ENCODE measurements around the gene RRP1.

RRP1 gene

DNA sequence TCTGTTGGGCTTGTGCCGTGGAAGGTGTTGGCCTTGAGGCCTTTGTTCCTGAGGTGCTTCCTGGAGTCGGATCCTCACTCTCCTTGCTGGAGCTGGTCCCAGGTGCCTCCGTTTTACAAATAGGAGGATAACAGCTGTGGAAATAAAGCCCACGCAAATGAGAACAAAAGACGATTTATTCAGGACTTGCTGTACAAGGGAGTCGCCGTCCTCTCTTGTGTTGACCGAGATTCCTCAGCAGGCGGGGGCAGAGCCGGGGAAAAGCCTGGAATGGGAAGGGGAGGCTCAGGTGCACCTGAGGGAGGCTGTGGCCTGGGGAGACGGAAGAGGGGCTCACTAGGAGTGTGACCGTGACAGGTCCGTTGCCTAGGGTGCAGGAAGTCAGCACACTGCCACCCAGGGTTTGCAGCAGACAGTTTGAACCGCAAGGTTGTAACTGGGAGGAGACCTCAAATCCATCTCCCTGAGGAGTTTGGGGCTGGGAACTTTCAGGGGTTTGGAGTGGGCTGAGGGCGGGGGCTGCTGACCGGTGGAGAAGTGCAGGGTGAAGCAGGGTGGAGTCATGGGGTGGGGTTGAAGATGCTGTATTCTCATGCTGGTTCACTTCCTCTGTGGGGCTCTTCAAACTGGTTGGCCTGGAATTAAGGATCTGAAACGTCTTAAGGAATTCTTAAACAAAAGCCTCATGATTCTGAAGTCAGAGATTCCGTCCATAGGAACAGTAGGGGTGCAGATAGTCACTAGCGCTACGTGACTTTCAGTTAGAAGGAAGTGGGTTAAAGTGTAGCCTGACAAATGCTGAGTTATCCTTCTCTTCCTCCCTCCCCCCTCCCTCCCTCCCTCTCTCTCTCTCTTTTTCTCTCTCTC is 10.7 kb upstream of the RRP1 start:
- no peak for DNase-seq

DNA sequence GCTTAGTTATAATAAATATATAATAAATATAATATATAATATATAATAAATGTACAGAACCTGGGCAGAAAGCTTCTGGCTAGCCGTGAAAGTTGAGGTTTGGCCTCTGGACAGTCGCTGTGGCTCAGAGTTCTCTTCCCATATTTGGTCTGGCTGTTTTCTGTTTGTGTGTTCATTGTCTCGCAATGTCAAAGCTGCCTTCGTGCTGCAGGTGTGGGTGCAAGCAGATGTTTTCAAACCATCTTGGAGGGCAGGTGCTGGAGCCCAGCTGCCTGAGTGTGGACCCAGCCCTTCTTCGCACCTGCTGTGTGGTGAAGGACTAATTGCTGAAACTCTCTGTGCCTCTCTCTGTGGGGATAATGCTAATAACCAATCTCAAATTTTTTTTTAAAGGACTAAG is 9.7 kb upstream of the RRP1 start:
- DNase-seq, result no peak

DNA sequence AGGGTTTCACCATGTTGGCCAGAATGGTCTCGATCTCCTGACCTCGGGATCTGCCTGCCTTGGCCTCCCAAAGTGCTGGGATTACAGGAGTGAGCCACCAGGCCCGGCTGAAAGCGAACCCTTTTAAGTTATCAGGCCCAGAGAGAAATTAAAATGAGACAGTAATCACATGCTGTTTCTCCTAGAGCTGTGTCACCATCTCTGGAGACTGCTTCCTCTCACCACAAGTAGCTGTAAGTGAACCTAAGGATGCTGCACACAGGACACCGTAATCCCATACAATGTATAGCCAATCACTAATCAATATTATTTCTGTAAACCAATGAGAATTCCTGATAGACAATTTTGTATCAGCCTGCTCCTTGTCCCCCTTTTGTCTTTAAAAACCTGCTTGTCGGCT is 7.5 kb upstream of the RRP1 start:
- no peak for DNase-seq

DNA sequence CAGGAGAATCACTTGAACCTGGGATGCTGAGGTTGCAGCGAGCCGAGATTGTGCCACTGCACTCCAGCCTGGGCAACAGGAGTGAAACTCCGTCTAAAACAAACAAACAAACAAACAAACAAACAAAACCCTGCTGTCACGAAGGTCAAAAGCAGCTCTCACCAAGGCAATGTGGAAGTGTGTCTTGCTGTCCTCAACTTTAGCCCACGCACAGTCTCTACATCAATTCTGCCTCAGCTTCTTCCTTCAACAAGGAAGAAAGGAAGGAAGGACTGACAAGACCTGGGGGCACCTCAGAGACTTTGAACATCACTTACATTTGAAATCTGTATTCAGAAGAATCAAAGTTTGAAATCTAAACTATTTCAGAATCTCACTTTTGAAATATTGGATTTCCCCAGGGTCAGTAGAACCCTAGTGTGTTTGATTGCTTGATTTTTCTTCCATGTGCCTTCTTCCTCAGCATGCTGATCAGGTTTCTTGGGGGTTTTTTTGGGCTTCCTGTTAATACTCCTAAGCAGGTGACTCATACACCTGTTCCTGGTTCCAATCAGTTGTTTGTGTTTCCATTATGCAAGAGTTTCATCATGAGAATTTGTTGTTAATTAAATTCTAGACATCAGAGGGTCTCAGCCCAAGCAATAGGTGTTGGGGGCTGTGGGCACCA is 6.8 kb upstream of the RRP1 start:
- DNase-seq, result no peak

DNA sequence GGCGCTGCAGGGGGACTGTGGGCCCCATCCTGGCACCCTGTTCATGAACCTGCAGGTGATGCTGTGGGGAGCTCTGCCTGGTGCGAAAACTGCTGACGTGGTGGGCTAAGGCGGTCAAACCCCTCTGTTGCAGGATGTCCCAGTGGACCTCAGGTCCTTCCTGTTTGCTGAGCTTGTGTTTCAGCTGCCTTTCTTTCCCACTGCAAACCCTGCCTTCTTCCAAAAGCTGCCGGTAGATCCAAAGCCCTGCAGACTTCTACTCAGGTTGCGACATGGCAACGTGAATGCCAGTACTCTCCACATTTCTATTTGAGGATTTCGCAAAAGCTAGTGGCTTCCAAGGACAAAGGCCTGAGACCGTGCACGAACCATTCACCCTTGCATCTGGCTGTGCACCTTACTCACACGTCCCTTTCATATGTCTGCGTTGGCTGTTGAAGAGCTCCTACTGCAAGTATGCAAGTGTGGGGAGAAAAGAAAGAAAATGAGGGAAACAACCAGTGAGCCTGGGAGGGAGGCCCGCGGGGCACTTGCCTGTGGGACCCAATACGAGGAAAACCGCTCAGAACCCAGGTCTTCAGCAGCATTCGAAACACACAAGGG is 6.2 kb upstream of the RRP1 start:
- no peak for DNase-seq

DNA sequence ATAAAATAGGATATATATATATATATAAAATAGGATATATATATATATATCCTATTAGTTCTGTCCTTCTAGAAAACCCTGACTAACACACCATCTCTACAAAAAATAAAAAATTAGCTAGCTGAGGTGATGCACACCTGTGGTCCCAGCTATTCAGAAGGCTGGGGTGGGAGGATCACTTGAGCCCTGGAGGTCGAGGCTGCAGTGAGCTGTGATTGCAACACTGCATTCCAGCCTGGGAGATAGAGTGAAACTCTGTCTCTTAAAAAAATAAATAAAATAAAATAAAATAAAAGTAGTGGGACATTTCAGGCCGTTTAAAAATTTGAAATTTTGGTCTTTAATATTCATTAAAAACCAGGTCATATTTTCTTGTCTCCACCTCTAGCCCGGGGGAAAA is 4.2 kb upstream of the RRP1 start:
- no peak for DNase-seq

- no peak for DNase-seq
Observed at GRCh38 chr21:43786300-43786806, 3.0 kb upstream of the RRP1 start.

DNA sequence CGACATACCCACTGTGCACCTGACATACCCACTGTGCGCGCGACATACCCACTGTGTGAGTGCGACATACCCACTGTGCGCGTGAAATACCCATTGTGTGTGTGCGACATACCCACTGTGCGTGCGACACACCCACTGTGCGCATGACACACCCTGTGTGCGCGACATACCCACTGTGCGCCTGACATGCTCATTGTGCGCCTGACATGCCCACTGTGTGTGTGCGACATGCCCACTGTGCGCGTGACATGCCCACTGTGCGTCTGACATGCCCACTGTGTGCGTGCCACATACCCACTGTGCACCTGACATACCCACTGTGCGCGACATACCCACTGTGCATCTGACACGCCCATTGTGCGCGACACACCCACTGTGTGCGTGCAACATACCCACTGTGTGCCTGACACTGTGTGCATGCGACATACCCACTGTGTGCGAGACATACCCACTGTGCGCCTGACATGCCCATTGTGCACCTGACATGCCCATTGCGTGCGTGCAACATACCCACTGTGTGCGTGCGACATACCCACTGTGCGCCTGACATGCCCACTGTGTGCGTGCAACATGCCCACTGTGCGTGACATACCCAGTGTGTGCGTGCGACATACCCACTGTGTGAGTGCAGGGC is 2.5 kb upstream of the RRP1 start:
- no peak for DNase-seq

- no peak for DNase-seq
Observed at GRCh38 chr21:43790010-43790524, 690 bp downstream of the RRP1 start.

- DNase-seq, result no peak
Observed at GRCh38 chr21:43792406-43792805, 3.0 kb downstream of the RRP1 start.

GRCh38 chr21:43793243-43793642 is 3.9 kb downstream of the RRP1 start:
- DNase-seq, result no peak

DNA sequence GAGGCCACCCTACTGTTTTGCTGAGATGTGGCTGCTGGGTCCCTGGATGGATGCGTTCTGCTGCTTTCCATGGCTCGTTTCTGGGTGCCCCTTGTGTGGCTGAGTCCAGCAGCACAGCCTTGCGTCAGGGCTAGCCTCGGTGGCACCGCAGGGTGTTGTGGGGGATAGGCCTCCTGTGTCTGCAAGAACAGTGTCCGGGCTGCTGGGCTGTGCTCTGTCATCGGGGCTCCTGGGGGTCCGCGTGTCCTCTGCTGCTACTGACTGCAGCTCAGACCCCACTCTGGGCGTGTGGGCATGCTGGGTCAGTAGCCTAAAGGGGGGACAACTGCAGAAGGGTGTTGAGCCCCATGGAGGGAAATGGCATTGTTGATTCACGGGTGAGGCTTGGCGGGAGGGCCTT is 4.9 kb downstream of the RRP1 start:
- DNase-seq, result no peak

- DNase-seq, result no peak
Observed at GRCh38 chr21:43794857-43795256, 5.5 kb downstream of the RRP1 start.

- DNase-seq, result no peak
Observed at GRCh38 chr21:43797415-43797814, 8.0 kb downstream of the RRP1 start.

- DNase-seq, result no peak
Observed at GRCh38 chr21:43797925-43798715, 8.7 kb downstream of the RRP1 start.

DNA sequence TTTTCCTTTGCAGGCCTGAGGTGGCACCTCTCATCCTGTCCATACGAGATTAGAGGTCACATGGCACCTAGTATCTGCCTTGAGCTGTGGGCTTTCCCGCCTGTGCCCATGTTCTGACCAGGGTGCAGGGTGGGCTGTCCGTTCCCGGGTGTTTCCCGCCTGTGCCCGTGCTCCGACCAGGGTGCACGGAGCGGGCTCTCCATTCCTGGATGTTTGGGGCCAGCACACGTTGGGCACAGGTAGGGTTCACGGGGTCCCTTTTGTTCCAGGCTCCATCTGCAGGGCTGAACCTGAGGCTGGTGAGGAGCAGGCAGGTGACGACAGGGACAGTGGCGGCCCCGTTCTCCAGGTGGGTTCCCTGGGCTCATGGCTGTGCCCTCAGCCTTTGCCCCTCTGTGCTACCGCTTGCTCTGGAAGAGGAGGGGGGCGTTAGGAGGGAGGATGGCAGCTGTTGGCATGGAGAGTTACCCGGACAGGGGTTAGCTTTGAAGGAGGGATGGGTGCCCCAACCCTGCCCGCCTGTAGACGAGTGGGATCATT is 10.0 kb downstream of the RRP1 start:
- DNase-seq, result no peak

GRCh38 chr21:43800124-43800523 is 10.7 kb downstream of the RRP1 start:
- DNase-seq, result no peak

GRCh38 chr21:43800566-43800965 is 11.2 kb downstream of the RRP1 start:
- no peak for DNase-seq

GRCh38 chr21:43801006-43801783 is 11.8 kb downstream of the RRP1 start:
- no peak for DNase-seq

DNA sequence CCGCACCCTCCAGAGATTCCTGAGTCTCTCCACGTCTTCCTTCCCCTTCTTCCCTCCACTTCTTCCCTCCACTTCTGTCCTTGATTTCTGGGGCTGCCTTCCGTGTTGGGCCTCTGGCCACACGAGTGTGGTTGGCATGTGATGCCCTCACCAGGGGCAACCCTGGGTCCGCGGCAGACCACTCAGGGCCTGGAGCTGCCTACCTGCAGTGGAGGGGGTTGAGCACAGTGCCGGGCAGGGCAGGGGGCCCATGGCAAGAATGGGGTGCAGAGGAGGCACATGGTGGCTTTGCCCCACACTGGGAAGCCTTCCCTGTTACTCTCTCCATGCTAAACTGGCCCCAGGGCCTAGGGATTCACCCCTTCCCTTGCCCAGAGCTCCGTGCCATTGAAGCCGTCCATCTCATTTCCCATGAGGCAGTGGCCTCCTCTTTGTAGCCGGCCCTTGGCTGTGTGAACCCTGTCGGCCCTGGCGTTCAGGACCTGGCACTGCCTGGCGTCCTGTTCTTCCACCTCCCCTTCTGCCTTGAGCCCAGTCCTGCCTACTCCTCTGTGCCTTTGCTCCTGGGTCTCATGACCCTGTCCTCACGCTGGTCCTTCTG is 13.4 kb downstream of the RRP1 start:
- DNase-seq, result no peak

All from central memory CD4-positive, alpha-beta T cell (primary cell).